IPS-NIHi11 (cell line): ENCODE results near the gene REV1.
"Not testable (repeated sequence)": the region's sequence is repeated elsewhere in the genome, so short reads cannot be mapped to it uniquely, and the experiment has no call there.

Experiments used
- DNase-seq: peaks from one replicate; pipeline ENCODE4 v3.0.0; 2012; ENCODE audit warnings: mixed read lengths, low spot score

The REV1 gene

DNA sequence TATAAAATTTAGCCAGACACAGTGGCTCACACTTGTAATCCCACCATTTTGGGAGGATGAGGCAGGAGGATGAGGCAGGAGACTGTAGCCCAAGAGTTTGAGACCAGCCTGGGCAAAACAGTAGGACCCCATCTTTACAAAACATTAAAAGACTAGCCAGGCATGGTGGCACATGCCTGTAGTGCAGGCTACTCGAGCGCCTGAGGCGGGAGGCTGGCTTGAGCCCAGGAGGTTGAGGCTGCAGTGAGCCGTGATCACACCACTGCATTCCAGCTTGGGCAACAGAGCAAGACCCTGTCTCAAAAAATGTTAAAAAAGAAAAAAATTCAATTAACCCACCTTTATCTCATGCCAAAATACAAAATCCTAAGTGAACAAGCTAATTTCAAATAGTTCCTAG lies 4.0 kb downstream of the REV1 start:
- no peak for DNase-seq

DNA sequence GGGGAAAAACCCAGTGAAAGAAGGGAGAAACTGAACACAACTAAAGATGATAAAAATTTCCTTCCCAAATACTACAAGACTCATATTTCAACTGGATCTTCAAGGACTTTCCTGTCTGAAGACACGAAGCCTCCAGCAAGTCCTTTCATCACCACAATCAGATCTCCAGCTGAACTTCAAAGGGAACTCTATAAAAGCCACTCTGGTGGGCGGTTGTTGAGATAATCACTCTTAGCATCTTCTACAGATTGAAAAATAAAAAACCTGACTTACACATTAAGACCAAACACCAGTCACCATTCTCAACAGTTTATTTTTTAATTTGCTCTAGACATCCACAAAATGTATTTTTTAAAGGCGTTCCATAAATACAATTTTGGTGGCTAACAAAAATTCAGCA lies 4.4 kb downstream of the REV1 start:
- no peak for DNase-seq

DNA sequence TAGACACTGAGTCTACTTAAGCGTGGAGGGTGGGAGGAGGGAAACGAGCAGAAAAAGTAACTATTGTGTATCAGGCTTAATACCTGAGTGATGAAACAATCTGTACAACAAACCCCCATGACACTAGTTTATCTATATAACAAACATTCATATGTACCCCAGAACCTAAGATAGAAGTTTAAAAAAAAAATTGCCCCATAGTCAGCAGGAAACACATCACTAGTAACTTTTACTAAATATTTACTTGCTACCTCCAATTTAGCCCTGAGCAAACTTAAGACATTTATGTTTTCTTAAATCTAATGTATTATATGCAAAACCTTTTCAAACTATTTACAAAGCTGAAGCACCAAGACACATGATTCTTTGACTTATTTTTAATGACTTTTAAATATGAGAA lies 5.6 kb downstream of the REV1 start:
- DNase-seq = no peak

DNA sequence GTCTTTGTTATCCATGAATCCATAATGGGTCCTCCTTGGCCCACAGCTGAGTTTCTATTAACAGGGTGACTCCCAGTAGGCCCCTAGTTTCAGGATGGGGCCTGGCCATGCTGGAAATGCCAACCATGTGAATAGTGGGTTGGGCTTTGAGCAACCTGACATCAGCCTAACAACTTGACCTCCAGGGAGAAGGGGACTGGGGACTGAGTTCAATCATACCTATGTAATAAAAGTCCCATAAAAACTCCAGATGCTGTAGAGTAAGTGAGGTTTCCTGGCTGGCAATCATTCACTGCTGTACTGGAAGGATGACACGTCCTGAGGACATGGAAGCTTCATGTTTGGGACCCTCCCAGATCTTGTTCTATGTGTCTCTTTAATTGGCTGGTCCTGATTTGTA lies 7.9 kb downstream of the REV1 start:
- peak; percentile 15 for DNase-seq

DNA sequence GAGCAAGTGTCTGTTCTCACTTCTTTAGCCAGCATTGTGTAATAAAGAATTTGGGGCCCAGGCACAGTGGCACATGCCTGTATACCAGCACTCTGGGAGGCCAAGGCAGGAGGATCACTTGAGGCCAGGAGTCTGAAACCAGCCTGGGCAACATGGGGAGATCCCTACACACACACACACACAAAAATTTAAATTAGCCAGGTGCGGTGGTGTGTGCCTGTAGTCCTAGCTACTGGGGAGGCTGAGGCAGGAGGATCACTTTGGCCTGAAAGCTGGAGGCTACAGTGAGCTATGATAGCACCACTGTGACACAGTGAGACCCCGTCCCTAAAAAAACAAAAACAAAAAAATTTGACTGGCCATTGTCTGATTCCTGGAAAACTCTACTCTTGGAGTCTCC lies 8.3 kb downstream of the REV1 start:
- DNase-seq = no peak

DNA sequence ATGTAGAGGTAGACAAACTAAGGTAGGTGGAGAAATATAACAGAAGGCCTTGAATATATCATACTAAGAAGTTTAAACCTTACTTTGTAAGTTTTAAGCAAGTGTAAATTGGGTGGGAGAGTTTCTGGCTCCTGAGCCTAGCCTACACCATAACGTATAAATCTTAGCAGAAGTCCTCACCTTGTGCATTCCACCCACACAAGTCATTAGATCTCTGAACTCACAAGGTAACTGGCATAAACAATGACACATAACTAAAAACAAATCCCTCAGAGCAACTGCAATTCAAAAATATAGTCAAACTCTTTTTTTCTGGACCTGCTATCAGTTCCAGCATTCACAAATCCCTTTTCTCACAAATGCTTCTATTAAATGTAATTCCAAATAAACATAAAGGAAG lies 9.4 kb downstream of the REV1 start:
- DNase-seq = no peak

DNA sequence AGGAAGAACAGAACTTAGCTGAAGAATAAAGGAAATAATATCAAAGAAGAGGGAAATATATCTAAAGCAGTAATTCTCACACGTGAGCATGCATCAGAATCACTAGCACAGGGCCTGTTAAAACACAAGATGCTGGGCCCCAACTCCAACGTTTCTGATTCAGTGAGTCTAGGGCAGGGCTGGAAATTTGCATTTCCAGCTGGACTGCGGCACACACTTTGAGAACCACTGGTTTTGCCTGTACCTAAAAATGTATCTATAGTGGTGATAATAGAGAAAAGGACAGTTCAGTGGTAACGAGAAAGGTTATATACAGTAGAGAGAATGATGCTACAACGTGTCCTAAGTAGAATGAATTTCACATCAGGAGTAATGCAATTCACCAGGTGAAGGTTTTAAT lies 11.2 kb downstream of the REV1 start:
- no peak for DNase-seq

DNA sequence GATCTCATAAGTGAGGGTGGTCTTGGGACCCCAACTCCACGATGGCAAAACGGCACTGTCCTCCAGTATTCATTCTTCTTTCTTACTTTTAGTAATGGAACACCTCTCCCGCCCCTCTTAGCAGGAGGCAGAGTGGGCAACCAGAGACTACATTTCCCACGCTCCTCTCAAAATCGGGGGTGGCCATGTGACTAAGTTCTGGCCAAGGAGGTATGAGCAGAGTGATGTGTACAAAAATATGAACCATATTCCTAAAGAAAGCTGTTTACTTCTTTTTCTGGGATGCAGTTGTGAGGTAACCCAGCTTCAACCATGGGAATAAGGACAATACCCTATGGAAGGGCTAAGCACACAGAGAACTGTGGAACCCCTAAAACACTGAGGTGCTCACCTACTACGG lies 12.8 kb downstream of the REV1 start:
- no peak for DNase-seq

DNA sequence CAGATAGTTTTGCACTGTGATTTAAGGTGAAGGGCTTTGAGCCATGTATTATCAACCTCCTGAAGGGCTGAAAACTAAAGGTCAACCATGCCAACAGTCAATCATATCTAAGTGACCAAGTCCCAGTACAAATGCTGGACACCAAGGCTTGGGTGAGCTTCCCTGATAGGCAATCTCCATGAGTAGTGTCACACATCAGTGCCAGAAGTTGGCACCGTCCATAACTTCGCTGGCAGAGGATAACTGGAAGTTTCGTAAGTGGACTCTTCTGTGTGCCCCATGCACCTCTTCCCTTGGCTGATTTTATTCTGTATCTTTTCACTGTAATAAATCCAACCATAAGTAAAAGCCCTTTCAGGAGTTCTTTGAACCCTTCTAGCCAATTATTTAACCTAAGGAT lies 13.2 kb downstream of the REV1 start:
- no peak for DNase-seq

DNA sequence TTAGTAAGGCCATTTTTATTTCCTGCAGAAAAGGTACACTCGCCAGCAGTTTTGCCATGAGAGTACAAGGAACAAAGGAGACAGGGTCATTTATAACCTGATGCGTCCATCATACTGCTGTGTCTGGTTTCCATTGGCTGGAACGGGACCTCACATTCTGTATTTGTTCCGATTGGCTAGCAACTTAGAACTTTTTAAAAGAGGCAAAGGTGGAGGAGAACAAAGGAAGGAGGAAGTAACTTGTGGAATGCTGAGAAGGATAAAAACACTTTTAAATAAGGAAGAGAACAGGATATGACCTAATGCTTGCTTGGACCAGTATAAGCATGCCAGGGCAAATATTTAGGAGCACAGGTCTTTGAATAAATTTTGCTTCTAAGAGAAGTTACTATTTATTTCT lies 14.7 kb downstream of the REV1 start:
- DNase-seq = not testable (repeated sequence)

DNA sequence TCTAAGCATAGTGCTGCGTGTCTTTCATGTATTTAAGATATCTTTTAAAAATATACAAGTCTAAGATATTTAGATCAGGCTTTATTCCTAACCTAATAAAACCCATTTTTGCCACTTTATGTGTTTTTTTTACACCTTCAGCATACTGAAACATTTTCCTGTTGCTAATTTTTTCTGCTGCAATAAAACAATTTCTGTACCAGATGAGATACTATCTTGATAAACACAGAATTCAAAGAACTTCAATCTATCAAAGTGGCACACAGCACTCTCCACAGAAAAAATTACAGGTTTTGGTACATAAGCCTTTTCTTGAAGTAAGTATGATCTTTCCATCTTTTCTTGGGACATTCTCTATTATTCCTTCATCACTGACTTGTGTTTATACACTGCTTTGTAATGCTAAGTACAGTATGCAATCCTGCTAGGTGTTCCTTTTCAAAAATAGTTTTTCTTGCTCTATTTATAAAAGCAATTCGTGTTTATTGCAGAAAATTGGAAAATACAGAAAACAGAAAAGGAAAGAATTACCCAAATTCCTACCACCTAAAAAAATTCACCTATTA lies 16.2 kb downstream of the REV1 start:
- DNase-seq = no peak

DNA sequence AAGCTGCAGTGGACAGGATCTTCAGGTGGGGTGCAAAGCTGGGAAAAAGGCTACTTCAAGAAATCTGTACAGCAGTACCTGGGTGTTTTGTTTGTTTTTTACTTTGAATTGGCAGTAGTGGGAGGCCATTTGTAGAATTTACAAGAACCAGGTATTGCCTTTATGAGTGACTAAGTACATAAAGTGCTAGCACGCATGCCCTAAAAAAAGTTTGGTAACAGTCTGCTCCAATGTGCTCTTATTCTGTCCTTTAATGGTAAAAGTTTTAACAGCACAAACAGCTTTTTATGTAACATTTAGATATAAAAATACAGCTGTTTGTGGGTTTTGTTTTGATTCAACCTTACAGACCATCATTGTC lies 17.2 kb downstream of the REV1 start:
- DNase-seq = no peak

DNA sequence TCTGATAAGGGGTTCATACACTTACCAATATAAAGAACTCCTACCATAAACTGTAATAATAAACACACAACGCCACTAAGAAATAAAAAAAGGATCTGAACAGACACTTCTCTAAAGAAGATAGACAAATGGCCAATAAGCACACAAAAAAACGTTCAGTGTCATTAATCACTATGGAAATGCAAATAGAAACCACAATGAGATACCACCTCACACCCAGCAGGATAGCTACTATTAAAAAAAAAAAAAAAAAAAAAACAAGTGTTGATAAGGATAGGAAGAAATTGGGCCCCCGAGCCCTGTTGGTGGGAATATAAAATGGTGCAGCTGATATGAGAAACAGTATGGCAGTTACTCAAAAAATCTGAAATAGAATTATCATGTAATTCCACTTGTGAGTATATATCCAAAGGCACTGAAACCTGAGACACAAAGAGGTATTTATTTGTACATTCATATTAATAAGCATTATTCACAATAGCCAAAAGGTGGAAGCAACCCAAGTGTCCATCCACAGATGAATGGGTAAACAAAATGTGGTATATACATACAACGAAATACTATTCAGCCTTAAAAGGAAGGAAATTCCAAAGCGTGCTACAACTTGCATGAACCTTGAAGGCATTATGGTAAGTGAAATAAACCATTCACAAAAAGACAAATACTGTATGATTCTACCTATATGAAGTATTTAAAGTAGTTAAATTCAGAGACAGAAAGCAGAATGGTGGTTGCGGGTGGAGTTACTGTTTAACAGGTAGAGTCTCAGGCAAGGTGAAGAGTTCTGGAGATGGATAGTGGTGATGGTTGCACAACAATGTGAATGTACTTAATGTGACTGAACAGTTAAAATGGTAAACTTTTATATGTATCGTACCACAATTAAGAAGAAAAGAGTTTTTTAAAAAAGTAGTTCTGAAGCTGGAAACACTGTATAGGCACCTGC lies 17.9 kb downstream of the REV1 start:
- DNase-seq = no peak

DNA sequence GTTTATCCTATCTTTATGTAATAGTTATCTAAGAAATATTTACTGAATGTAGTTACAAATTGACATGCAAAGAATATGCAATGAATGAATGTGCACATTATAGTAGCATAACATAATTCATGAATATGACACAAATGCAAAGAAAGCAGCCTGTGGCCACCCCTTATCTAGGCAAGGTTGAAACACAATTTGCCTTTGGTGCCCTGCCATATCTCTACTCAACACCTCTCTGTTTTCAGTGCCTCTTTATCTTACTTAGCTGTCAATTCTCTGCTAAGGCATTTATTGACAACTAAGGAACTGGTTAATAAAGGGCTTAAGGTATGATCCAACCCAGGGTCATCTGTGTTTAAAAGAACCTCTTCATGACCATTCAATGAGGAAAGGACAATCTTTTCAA lies 18.9 kb downstream of the REV1 start:
- no peak for DNase-seq

DNA sequence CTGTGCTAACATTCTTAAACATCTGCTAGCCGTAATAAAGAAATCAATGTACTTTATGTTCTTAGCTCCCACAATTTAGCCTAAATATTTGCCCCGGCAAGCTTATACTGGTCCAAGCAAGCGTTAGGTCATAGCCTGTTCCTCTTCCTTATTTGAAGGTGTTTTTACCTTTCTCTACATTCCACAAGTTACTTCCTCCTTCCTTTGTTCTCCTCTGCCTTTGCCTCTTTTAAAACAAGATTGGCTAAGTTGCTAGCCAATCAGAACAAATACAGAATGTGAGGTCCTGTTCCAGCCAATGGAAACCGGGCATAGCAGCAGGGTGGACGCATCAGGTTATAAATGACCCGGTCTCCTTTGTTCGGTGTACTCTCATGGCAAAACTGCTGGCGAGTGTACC lies 19.4 kb downstream of the REV1 start:
- not testable (repeated sequence) for DNase-seq

DNA sequence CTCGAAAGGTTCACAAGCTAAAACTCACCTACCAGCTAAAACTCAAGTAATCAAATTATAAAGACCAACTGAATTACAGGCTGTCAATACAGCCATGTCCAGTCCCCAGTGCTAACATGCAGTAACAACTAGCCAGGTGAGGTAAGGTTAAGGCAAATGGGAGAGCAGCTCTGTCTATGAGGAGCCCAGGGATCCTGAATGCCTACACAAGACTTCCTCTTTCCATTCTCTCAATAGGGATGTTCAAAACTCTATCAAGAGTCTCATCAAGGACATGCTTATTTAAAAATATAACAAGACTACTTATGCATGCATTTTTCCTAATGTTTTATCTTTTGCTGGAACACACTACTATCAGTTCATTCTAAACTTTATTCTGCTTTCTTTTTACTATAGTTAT lies 20.4 kb downstream of the REV1 start:
- no peak for DNase-seq

DNA sequence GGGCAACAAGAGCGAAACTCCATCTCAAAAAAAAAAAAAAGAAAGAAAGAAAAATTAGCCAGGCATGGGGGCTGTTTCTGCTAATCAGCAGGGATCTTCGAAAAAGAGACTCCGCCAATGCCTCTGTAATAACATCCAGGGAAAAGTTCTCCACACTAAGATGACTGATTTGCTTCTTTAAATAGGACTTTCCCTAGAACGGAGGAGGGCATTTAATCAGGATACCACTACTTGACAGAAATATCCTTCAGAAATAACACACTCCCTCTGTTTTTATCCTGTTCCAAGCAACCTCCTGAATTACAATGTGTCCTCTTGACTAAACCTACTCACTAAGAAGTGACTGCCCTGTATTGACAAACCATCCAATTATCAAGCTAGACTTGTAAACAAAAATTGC lies 21.7 kb downstream of the REV1 start:
- DNase-seq = no peak

DNA sequence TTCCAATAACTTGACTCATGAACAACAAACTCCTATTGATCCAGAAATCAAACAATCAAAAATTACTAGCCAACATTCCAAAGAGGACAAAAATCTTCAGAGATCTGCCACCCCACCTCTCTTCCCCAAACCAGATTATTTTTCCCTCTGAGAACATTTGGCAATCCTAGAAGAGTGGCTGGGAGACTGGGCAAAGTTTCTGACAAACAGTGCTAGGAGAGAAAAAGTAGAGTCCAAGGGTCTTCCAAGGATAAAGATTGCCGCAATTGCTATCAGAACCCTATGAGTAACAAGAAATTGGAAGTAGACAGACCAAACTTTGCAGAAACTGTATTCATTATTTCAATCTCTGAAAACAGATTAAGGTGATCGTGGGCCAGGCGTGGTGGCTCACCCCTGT lies 22.4 kb downstream of the REV1 start:
- no peak for DNase-seq

DNA sequence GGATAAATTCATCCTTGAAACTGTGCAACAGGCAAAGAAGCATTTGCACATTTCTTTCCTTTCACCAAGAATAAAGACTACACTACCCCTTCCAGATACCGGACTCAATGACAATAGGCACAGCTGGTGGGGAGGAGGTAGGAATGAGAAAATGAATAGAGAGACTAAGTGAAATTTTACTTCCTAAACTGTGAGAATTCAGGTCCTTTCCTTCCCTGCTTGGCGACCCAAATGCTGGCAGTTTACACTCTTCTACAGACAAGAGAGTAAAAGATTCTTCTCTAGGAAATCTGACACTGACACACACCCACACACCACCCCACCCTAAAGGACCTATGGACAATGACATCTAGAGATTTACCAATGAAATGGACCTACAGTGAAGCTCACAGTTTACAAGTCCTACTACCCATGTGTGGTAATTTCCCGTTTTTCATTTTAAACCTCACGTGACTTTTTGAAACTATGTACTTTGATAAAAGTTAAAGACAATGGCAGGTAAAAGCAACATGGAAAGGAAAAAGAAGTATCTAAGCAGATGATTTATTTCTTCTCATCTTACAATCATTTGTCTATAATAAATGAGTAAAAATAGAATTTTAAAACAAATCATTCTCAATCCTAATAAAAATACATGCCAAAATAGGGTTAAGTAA lies 27.9 kb downstream of the REV1 start:
- no peak for DNase-seq

DNA sequence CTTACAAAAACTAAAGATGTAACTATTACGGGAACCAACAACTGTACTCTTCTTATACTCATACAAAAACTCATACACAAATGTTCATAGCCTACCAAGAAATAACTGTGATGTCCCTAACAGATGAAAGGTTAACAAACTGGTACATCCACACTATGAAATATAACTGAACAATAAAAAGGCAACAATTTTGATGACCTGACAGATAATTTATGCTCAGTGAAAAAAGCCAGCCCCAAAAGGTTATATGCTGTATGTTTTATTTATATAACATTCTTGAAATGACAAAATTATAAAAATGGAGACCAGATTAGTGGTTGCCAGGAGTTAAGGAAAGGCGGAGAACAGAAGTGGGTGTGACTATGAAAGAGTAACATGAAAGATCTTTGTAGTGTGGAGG lies 31.3 kb downstream of the REV1 start:
- no peak for DNase-seq

DNA sequence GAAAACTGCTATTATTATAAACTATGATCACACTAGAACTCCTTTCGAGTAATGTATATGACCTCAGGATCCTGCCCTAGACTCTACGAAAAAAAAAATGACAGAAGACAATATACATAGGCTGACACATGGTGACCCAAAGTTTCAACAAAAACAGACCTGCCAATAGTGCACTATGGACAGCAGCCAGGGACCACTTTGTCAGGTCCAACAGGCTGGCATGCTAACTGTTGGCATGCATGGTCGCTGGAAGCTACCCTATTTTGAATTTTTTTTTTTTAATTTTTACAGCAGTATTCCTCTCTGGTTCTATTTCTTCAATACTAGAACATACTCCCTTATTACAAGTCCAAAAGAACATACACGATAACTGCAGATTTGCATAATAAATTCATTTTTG lies 38.1 kb downstream of the REV1 start:
- no peak for DNase-seq

DNA sequence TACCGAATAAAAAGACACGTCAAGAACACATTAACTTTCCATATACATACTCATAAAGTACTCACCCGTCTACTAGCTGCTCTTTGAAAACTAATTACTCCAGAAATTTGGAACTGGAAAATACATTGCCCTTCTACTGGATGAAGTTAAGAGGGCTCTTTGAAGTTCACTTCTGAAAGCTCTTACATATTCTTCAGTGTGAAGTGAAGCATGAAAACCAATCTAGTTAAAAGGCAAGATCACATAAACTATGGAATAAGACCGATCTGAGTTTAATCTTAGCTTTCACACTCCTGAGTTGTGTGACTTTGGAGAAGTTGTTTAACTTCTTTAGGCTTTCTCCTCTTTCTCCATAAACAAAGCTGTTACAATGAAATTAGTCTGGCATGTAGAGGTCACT lies 38.5 kb downstream of the REV1 start:
- DNase-seq = no peak

DNA sequence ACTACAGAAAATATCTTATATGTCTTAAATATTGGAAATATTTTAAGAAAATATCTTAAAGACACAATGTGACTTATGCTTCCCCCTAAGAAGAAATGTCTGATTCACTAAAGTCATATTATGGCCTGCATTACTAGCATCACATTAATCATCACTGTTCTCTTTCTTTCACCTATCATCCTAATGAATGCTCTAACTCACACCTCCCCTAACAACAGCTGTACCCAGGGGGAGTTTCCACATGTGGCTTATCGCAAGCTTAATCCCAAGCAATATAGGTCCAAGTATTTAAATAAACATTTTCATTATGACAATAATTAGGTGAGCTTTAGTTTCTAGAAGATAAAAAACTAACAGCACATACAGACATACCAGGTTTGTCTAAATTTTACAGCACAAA lies 39.6 kb downstream of the REV1 start:
- no peak for DNase-seq

DNA sequence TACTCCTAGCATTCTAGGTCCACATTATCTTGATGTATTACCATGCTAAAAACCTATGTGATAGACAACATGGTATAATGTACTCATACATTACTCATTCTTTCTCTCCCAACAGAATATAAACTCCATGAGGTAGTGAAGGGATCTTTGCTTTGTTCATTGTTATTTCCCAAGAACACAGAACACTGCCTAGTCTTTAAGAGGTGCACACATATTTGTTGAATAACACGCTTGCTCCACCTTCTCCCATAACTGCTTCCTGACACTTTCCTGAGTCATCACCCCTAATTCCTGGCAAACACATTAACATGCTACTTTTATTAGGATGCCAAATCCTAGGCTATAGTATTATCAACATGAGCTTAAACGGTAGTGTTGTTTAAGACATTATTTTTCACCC lies 41.3 kb downstream of the REV1 start:
- DNase-seq = no peak
